SK-N-MC (cell line): ENCODE measurements around the gene KLF3.

ENCODE experiments used
- EZH2 ChIP-seq: fragments of 200-600 bp; sonication (generic); IDR thresholded peaks from one replicate; pipeline ENCODE4 v1.6.1; 2017; ENCODE audit warnings: antibody characterized with exemption
- FOXP2 ChIP-seq: optimal IDR thresholded peaks from 2 replicates; pipeline ENCODE3; 2011; ENCODE audit warnings: mild to moderate bottlenecking, moderate library complexity; ENCODE audit not compliant: insufficient read depth; ENCODE audit errors: extremely low read length, control extremely low read depth
- POLR2AphosphoS5 ChIP-seq: IDR thresholded peaks from 2 replicates; pipeline ENCODE4 v1.6.1; 2012; ENCODE audit warnings: mild to moderate bottlenecking, low read depth, low read length, borderline replicate concordance

GRCh38 chr4:38703635-38704034 lies 39.6 kb downstream of the KLF3 start:
- no peak for TF ChIP-seq POLR2AphosphoS5
- no peak for TF ChIP-seq EZH2
- no peak for TF ChIP-seq FOXP2
